Dedifferentiated amniotic fluid mesenchymal stem cell (primary cell): ENCODE results near the gene TESK2.
"Not testable (repeated sequence)": the region's sequence is repeated elsewhere in the genome, so short reads cannot be mapped to it uniquely, and the experiment has no call there.

Experiments
- DNase-seq: peaks from one replicate; pipeline ENCODE4 v3.0.0-alpha.2; 2016; ENCODE audit errors: extremely low spot score

The TESK2 gene

GRCh38 chr1:45510036-45510971 is 19.3 kb upstream of the TESK2 start:
- DNase-seq: peak; percentile 10

- peak; percentile 12 for DNase-seq
Observed at GRCh38 chr1:45508295-45509151, 17.6 kb upstream of the TESK2 start.

- DNase-seq: peak; percentile 8
Observed at GRCh38 chr1:45507893-45508292, 16.9 kb upstream of the TESK2 start.

GRCh38 chr1:45507195-45507594 is 16.2 kb upstream of the TESK2 start:
- DNase-seq: no peak

- DNase-seq: no peak
Observed at GRCh38 chr1:45503462-45504360, 12.7 kb upstream of the TESK2 start.

- DNase-seq: no peak
Observed at GRCh38 chr1:45501505-45501859, 10.5 kb upstream of the TESK2 start.

GRCh38 chr1:45499415-45499769 is 8.4 kb upstream of the TESK2 start:
- DNase-seq: no peak

GRCh38 chr1:45498279-45498678 is 7.3 kb upstream of the TESK2 start:
- DNase-seq: no peak

- DNase-seq: peak; percentile 39
Observed at GRCh38 chr1:45493116-45493697, 2.2 kb upstream of the TESK2 start.

- DNase-seq: no peak
Observed at GRCh38 chr1:45492691-45493090, 1.7 kb upstream of the TESK2 start.

GRCh38 chr1:45491487-45492260 is 711 bp upstream of the TESK2 start:
- no peak for DNase-seq

- DNase-seq: no peak
Observed at GRCh38 chr1:45490121-45490625, 790 bp downstream of the TESK2 start.

- DNase-seq: not testable (repeated sequence)
Observed at GRCh38 chr1:45489379-45489778, 1.6 kb downstream of the TESK2 start.

GRCh38 chr1:45488666-45489377 is 2.1 kb downstream of the TESK2 start:
- no peak for DNase-seq

GRCh38 chr1:45485949-45486348 is 5.0 kb downstream of the TESK2 start:
- no peak for DNase-seq

- DNase-seq: no peak
Observed at GRCh38 chr1:45479039-45479748, 11.8 kb downstream of the TESK2 start.

GRCh38 chr1:45478121-45478814 is 12.7 kb downstream of the TESK2 start:
- DNase-seq: no peak

GRCh38 chr1:45477646-45478045 is 13.3 kb downstream of the TESK2 start:
- no peak for DNase-seq
